Activated naive CD8-positive, alpha-beta T cell treated with anti-CD3 and anti-CD28 coated beads for 36 hours (primary cell): ENCODE data around the gene AFF1. TPM values are rescaled to one million over a fixed set of nuclear protein-coding genes. Genes with fewer than 3 reads are reported as not detected.
"Not testable (repeated sequence)": the region's sequence is repeated elsewhere in the genome, so short reads cannot be mapped to it uniquely, and the experiment has no call there.

ENCODE experiments used
- DNase-seq: peaks from one replicate; pipeline ENCODE4 v3.0.0; 2021
- H3K27ac Mint-ChIP-seq: one replicate; pipeline ENCODE4 v1.8.0; 2022; ENCODE audit warnings: mild to moderate bottlenecking, moderate library complexity, mixed read lengths
- H3K27me3 Mint-ChIP-seq: one replicate; pipeline ENCODE4 v1.8.0; 2022; ENCODE audit warnings: mild to moderate bottlenecking, mixed read lengths
- H3K36me3 Mint-ChIP-seq: one replicate; pipeline ENCODE4 v1.8.0; 2021; ENCODE audit warnings: mild to moderate bottlenecking, mixed read lengths
- H3K4me1 Mint-ChIP-seq: one replicate; pipeline ENCODE4 v1.8.0; 2021; ENCODE audit warnings: mixed read lengths
- H3K4me3 Mint-ChIP-seq: one replicate; pipeline ENCODE4 v1.8.0; 2022; ENCODE audit warnings: mild to moderate bottlenecking, moderate library complexity, mixed read lengths
- H3K9me3 Mint-ChIP-seq: one replicate; pipeline ENCODE4 v1.8.0; 2022; ENCODE audit warnings: mixed read lengths
- total RNA-seq, 2 experiments: library from RNA; stranded (reverse); gene quantifications; one replicate each; pipeline ENCODE4 v1.2.3, GENCODE V29; 2021

Gene AFF1
- total RNA-seq, 2 experiments from 2014 or later, result 28.7 to 31.5 TPM

DNA sequence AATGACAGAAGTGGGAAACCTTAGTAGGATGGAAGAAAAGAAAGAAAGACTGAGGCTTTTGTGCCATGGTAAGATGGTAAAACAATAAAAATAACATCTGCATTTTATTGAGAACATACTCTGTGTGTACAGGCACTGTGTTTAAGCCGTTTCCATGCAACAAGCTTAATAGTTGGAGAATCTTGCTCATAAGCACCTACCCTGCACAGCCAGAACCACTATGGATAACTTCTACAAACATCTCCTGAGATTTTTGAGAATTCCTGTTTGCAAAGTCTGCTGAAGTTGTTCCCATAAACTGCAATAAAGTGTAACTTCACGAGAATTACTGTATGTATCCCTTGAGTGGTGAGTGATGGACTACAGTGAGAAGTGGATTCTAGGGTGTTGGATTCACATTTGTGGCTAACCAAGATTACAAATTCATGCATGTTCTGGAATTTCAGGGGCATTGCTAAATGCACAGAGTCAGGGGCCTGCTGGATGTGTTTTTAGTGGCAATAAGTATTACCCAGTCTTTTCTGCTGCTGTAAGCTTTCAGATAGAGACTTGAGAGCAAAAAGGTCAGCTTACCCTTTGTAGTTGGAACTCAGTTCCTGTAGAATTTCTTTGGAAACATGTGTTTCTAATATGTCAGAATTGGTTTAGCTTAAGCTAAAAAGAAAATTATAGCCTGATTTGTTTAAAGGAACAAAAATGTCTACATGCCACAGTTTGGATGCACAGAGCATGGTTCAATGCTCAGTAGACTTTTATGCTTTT is 132.5 kb downstream of the AFF1 start:
- Mint-ChIP-seq H3K27me3 (no peaks in the 10 kb centered on the region), H3K4me3 (no peak overlapping the region), H3K4me1 (peaks cover 11% of the 10 kb centered on the region), H3K36me3 (peaks cover 6% of the 10 kb centered on the region), H3K9me3 (peaks cover 3% of the 10 kb centered on the region), H3K27ac (no peak overlapping the region)
- no peak for DNase-seq

DNA sequence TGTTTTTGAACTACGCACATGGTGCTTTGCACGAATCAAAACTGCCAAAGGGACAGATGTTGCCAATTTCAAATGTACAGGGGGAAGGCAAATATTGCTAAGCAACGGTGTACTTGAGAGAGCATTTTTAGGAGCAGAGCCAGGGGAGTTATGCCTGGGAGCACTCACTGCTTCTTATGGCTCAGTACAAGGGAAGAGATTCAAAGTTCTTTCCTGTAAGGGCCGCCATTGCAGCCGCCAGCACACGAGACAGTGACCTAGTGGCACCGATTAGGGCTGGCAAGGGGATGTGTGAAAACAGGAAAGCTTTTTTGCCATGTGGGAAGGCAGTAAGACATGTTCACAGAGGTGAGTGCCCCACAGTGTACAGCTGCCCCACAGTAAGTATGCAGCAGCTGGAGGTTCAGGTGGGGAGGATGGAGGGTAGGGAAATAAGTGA is 133.8 kb downstream of the AFF1 start:
- Mint-ChIP-seq H3K4me1 (peaks cover 21% of the 10 kb centered on the region), H3K27me3 (no peaks in the 10 kb centered on the region), H3K4me3 (no peak overlapping the region), H3K9me3 (peaks cover 3% of the 10 kb centered on the region), H3K27ac (no peak overlapping the region), H3K36me3 (peaks cover 6% of the 10 kb centered on the region)
- no peak for DNase-seq

DNA sequence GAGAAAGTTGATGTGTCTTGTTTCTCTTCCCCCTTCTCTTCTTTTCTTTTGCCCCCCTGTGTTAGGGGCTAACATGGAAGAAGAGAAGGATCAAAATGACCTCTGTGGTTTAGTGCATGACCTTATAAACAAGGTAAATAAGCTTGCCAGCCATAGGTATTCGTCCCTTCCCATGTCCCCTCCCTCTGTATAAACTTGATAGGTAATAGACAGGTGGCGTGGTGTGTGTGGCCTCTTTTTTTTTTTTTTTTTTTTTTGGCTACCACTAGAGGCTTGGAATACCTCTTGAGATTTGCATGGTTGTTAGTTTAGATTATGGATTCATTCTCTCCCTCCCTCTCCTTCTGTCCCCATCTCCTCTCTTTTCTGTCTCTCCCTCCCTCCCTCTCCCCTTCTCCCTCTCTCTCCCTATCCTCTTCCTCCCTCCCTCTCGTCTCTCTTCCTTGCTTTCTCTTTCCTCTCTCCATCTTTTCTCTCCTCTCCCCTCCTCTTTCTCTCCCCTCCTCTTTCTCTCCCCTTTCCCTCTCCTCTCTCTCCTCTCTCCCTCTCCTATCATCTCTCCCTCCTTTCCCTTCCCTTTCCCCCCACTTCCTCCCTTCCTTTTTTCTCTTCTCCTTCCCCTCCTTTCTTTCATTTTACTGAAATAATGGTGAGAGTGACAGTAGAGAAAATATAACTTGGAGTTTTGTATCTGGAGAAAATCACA is 134.4 kb downstream of the AFF1 start:
- Mint-ChIP-seq H3K4me3 (no peak overlapping the region), H3K4me1 (peaks cover 27% of the 10 kb centered on the region), H3K27me3 (no peaks in the 10 kb centered on the region), H3K36me3 (peaks cover 8% of the 10 kb centered on the region), H3K9me3 (peaks cover 3% of the 10 kb centered on the region), H3K27ac (no peak overlapping the region)
- no peak for DNase-seq

DNA sequence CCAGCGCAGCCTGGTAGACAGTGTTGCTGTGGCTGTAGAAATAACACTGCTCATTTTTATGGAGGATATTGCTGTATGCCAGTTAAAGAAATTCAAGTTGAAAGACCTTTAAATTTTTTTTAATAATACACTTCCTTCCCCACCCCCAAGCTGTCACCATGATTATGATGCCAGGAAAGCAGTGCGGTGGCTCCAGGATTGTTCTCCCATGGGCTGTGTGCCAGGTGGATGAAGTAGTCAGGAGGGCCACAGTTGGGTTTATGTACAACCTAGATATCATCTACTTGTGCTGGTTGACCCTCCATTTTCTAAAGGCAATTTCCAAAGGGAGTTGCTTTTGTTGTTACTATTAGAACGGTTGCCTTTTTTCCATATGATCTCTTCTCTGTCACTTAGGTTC is 136.6 kb downstream of the AFF1 start:
- H3K4me3 Mint-ChIP-seq, result no peak overlapping the region
- H3K4me1 Mint-ChIP-seq, result peaks cover 36% of the 10 kb centered on the region
- H3K27ac Mint-ChIP-seq, result no peak overlapping the region

DNA sequence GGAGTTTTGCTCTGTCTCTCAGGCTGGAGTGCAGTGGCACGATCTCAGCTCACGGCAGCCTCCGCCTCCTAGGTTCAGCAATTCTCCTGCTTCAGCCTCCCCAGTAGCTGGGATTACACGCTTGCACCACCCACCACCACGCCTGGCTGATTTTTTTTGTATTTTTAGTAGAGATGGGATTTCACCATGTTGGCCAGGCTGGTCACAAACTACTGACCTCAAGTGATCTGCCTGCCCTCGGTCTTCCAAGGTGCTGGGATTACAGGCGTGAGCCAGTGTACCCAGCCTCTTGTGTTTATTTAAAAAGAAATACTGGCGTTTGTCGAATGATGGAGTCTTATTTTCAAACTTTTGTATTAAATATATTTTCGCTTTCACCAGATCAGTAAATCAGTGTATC is 137.7 kb downstream of the AFF1 start:
- not testable (repeated sequence) for H3K4me3 Mint-ChIP-seq, H3K9me3 Mint-ChIP-seq, DNase-seq, H3K36me3 Mint-ChIP-seq, H3K27me3 Mint-ChIP-seq, H3K27ac Mint-ChIP-seq
- H3K4me1 Mint-ChIP-seq, result peaks cover 37% of the 10 kb centered on the region

More for the DNA sequence above, 136.6 kb downstream of the AFF1 start:
- Mint-ChIP-seq H3K9me3 (peaks cover 3% of the 10 kb centered on the region), H3K36me3 (peaks cover 6% of the 10 kb centered on the region), H3K27me3 (no peaks in the 10 kb centered on the region)
- no peak for DNase-seq

DNA sequence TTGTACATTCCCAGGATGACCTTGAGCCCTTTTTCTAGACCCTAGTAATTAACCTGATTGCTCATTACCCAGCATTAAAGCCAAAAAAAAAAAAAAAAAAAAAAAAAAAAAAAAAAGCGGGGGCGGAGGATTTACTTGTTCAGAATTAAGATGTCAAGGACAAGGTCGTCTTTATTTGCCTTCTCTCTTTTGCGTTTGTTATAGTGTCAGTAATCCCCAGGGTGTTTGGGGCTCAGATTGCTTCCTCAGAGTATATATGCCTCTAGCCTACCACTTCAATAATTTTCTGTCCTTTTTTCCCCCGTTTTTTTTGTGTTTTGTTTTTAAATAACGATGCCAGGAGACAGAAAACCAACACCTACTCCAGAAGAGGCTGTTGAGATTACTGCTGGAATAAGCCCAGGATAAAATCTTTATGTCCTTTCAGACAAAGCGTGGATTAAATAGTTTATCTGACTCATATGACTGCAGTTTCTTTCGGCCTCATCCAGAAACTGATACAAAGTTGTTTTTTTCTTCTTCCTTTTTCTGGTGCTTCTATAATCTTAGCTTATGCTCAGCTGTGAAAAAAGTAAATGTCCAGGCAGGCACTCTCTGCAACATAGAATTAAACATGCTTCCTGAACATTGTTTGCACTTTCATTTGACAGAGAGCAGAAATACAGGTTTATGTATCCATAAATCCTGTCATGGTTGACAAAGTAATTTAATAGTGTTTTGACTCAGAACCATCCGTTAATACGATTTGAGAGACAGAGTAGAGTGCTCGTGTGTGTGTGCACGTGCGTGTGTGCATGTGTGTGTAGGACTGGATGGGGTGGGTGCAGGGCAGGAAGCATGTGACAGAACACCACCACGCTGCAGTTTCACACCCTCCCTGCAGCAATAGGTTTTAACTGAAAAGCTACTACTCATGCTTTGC is 138.6 kb downstream of the AFF1 start:
- Mint-ChIP-seq H3K9me3 (peaks cover 3% of the 10 kb centered on the region), H3K27ac (peak overlapping the region; percentile 92), H3K36me3 (peaks cover 6% of the 10 kb centered on the region), H3K4me1 (peaks cover 38% of the 10 kb centered on the region), H3K4me3 (peak overlapping the region; percentile 73), H3K27me3 (no peaks in the 10 kb centered on the region)
- peak; percentile 64 for DNase-seq

DNA sequence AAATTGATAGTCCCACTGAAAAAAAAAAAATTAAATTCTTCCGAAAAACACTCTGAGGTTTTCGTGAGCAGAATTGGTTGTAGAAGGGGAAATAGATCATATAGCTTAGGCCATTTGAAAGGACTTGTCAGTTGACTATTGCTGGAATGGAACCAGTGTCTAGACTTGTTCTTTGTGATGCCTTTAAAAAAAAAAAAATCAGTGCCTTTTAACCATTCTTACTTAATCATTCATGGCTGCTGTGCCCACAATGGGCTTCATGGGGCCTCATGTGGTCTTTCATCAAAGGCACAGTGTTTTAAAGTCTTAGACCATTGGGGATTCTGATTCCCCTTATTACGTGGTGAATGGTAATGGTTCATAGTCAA is 139.3 kb downstream of the AFF1 start:
- Mint-ChIP-seq H3K36me3 (peaks cover 6% of the 10 kb centered on the region), H3K4me1 (peaks cover 36% of the 10 kb centered on the region), H3K27ac (peak overlapping the region; percentile 92), H3K9me3 (peaks cover 3% of the 10 kb centered on the region), H3K27me3 (no peaks in the 10 kb centered on the region), H3K4me3 (peak overlapping the region; percentile 73)
- peak; percentile 11 for DNase-seq

DNA sequence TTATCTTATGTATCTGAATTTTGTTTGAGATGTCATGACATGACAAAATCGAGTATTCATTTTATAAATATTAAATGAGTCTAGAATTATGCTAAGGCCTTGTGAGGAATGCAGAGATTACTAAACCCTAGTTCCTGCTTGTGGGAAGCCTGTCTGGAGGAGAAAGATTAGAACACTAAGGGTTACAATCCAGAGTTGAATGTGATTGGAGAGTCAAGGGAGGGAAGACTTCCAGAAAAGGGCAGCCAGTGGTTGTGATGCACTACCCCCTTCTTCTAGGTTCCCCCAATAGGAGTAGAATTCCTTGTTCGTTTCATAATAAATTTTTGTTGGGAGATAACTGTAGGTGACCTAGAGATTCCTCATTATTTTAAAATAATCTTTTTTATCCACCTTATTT is 141.1 kb downstream of the AFF1 start:
- Mint-ChIP-seq H3K27me3 (no peaks in the 10 kb centered on the region), H3K27ac (no peak overlapping the region), H3K36me3 (peaks cover 6% of the 10 kb centered on the region), H3K9me3 (peaks cover 3% of the 10 kb centered on the region), H3K4me3 (no peak overlapping the region), H3K4me1 (peaks cover 38% of the 10 kb centered on the region)
- no peak for DNase-seq

DNA sequence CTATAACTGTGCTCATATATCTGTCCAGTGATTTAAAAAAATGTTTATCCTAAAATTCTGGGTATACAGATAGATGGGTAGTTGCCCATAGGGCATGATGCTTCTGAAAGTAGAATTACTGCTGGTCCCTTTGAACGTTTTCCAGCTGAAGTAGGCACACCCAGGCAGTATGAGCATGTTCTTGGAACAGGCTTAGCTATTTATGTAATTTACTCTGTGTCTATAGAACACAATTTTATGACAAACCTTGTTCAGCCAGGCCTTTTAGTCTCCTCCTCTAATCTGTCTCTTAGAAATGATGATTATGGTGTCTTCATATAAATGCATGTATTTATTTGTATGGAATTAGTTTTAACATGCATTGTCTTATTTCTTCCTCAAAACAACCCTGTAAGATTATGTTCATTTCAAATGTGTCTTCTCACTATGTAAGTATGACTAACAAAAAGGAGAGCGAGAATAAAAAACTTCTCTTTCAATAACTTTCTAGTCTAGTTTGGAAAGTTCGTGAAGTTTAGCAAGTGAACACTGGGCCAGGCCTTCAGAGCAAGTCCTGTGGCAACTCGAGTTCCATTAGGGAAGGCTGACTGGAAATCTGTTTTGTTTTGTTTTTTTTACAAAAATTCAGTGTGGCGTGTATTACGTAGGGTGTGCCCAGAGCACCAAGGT is 142.0 kb downstream of the AFF1 start:
- H3K4me3 Mint-ChIP-seq, result no peak overlapping the region
- H3K36me3 Mint-ChIP-seq, result peaks cover 3% of the 10 kb centered on the region
- H3K9me3 Mint-ChIP-seq, result peaks cover under 1% of the 10 kb centered on the region
- H3K27me3 Mint-ChIP-seq, result no peaks in the 10 kb centered on the region
- no peak for DNase-seq
- no peak overlapping the region for H3K27ac Mint-ChIP-seq
- H3K4me1 Mint-ChIP-seq, result peaks cover 36% of the 10 kb centered on the region

DNA sequence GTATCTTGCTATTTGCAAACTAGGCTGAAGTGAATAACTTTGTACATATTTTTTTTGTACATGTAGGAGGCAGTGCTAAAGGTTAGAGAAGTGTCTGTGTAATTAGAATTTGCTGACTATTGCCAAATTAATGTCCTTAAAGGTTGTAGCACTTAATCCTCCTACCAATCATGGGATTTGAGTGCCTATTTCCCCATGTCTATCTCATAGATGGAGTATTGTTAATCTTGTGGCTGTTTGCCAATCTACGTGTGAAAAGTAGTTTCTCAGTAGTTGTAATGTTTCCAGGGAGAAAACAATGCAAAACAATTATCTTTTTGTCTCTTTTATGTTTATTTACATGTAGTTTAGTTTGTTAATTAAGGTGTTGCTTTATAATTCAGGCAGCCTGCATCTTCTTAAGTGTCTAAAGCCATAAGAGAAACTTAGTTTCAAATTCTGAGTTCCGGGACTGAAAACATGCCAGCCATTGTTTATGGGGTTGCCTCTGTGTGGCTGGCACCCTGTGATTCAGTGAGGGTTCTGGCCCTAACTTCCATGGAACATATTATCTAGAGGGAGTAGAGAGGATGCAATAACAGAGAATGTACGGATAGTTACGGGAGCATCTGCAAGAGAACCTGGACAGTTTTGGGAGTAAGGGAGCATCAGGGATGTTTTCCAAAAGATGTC is 143.2 kb downstream of the AFF1 start:
- H3K27ac Mint-ChIP-seq, result no peak overlapping the region
- no peaks in the 10 kb centered on the region for H3K27me3 Mint-ChIP-seq
- DNase-seq, result no peak
- H3K9me3 Mint-ChIP-seq, result no peaks in the 10 kb centered on the region
- H3K4me3 Mint-ChIP-seq, result no peak overlapping the region
- peaks cover 30% of the 10 kb centered on the region for H3K4me1 Mint-ChIP-seq
- peaks cover 2% of the 10 kb centered on the region for H3K36me3 Mint-ChIP-seq

DNA sequence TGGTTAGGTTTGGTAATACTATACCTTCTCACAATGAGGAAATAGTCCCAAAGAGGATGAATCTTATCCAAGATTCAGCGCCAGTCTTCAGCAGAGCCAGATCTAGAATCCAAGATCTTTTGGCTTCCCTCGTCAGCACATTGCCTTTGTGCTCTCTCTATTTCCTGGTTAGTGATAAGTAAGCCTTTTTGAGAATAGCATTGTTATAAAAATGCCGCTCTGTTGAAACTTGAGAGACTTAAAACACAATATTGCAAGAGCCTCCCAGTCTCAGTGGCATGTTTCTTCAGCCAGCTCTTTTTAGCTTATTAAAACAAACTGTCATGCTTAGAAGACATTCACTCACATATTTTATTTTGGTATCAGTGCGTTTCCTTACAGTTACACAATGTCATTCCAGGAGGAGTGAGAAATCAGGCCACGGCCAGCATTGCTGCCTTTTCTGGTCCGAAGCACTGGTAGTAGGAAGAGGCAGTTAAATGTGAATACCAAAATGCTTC is 144.2 kb downstream of the AFF1 start:
- Mint-ChIP-seq H3K27me3 (no peaks in the 10 kb centered on the region), H3K9me3 (no peaks in the 10 kb centered on the region), H3K27ac (no peak overlapping the region), H3K36me3 (no peaks in the 10 kb centered on the region), H3K4me1 (peaks cover 24% of the 10 kb centered on the region), H3K4me3 (no peak overlapping the region)
- no peak for DNase-seq

DNA sequence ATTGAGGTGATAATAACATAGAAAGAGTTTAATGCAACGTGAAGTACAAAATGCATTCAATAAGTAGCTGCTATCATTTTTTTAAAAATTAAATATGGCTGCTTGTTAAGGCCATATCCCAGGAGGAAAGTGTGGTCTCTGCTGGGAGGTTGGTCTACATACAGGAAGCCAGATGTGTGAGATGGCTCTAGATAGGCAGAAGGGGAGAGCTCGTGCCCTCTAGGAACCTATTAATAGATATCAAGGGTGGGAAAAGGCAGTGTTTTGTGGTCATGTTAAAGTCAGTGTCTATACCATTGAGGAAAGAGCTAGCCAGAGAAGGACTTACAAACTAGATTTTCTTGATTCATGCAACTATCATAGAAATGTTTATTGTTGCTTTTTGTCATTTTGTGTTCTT is 145.2 kb downstream of the AFF1 start:
- peaks cover 2% of the 10 kb centered on the region for H3K36me3 Mint-ChIP-seq
- H3K4me1 Mint-ChIP-seq, result peaks cover 21% of the 10 kb centered on the region
- H3K27me3 Mint-ChIP-seq, result no peaks in the 10 kb centered on the region
- H3K9me3 Mint-ChIP-seq, result no peaks in the 10 kb centered on the region
- no peak overlapping the region for H3K27ac Mint-ChIP-seq
- no peak for DNase-seq
- H3K4me3 Mint-ChIP-seq, result no peak overlapping the region

DNA sequence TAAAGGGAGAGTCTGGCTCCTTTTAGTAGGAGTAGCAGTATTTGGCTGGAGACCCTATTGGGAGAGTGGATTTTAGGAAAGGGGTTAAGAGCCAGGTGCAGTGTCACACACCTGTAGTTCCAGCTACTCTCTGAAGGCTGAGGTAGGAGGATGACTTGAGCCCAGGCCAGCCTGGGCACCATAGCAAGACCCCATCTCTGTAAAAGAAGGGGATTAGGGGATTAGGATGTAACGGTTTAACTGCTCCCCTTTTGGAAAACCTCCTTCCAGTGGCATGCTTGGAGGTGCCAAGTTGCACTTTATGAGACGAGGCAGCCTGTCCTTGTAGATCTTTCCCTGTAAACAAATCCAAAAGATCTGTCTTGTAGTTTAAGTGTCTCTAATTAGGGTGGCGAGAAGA is 145.7 kb downstream of the AFF1 start:
- Mint-ChIP-seq H3K27ac (no peak overlapping the region), H3K36me3 (peaks cover 2% of the 10 kb centered on the region), H3K9me3 (no peaks in the 10 kb centered on the region), H3K27me3 (no peaks in the 10 kb centered on the region), H3K4me1 (peaks cover 19% of the 10 kb centered on the region), H3K4me3 (no peak overlapping the region)
- no peak for DNase-seq

DNA sequence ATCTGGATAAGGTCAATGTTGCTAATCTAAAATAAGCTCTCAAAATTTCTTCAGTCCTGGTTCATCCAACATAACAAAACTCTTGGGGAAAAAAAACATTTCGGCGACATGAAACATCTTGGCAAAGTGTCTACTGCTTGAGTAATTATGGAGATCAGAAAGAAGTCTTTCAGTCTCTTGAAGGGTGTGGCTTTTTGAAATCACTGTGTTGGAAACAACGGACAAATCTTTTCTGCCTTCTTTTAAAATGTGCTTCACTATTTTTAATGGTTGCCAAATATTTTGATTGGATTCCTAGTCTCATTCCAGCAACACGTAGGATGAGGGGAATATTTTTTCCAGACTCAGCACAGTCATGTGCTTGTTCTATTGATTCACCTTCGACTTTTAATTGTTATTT is 147.0 kb downstream of the AFF1 start:
- no peak overlapping the region for H3K27ac Mint-ChIP-seq
- no peaks in the 10 kb centered on the region for H3K9me3 Mint-ChIP-seq
- peaks cover 17% of the 10 kb centered on the region for H3K4me1 Mint-ChIP-seq
- no peaks in the 10 kb centered on the region for H3K27me3 Mint-ChIP-seq
- H3K4me3 Mint-ChIP-seq, result no peak overlapping the region
- peaks cover 5% of the 10 kb centered on the region for H3K36me3 Mint-ChIP-seq
- no peak for DNase-seq
